OCI-LY7 (cell line): ENCODE results near the gene SIGLEC1.

Experiments used
- CTCF ChIP-seq: fragments of 200-600 bp; sonication (generic); conservative IDR thresholded peaks from 2 replicates; pipeline ENCODE4 v1.5.1; 2014; ENCODE audit warnings: mild to moderate bottlenecking, antibody characterized with exemption, low read length, moderate library complexity, mixed read lengths
- EZH2phosphoT487 ChIP-seq: fragments of 200-600 bp; sonication (generic); IDR thresholded peaks from 2 replicates; pipeline ENCODE4 v1.6.1; 2018; ENCODE audit warnings: low read depth, borderline replicate concordance, mild to moderate bottlenecking, mixed run types, antibody characterized with exemption, low read length, moderate library complexity, mixed read lengths

GRCh38 chr20:3728354-3728753 is 16.0 kb upstream of the SIGLEC1 start:
- TF ChIP-seq CTCF (no peak), EZH2phosphoT487 (no peak)
